IPS DF 6.9 (cell line): ENCODE results near the gene POLR1H.

Source experiments
- DNase-seq: peaks from one replicate; pipeline ENCODE4 v3.0.0-alpha.2; 2013; ENCODE audit warnings: low read depth, low spot score
- H3K27ac ChIP-seq: one replicate; pipeline ENCODE4 v1.5.1; 2013; ENCODE audit warnings: low read length, control low read depth
- H3K27me3 ChIP-seq: 2 replicates; pipeline ENCODE4 v1.6.1; 2013; ENCODE audit warnings: mild to moderate bottlenecking, low read length; ENCODE audit not compliant: control insufficient read depth, insufficient read depth
- H3K36me3 ChIP-seq: 2 replicates; pipeline ENCODE4 v1.6.1; 2013; ENCODE audit warnings: low read length; ENCODE audit not compliant: control insufficient read depth, insufficient read depth
- H3K4me1 ChIP-seq: 2 replicates; pipeline ENCODE4 v1.6.1; 2013; ENCODE audit warnings: low read length; ENCODE audit not compliant: control insufficient read depth, insufficient read depth
- H3K4me3 ChIP-seq: 2 replicates; pipeline ENCODE4 v1.5.1; 2013; ENCODE audit warnings: mild to moderate bottlenecking, low read length
- H3K9me3 ChIP-seq: 2 replicates; pipeline ENCODE4 v1.6.1; 2013; ENCODE audit warnings: low read length, inconsistent platforms; ENCODE audit not compliant: control insufficient read depth, insufficient read depth
- WGBS: extraction: QIAGEN DNeasy Blood & Tissue Kit; methylation state at CpG from one replicate; pipeline ENCODE4 v1.1.7; 2013; ENCODE audit warnings: mixed read lengths, missing lambda C conversion rate; ENCODE audit not compliant: insufficient read length, insufficient coverage; 5-methylcytosine and 5-hydroxymethylcytosine counted together

The POLR1H gene

GRCh38 chr6:30061858-30062458 lies 893 bp downstream of the POLR1H start:
- no peak overlapping the region for H3K27ac ChIP-seq
- WGBS, result no CpG with 5 or more reads among the region's 13 CpGs

GRCh38 chr6:30062471-30063178 lies 1.6 kb downstream of the POLR1H start:
- H3K36me3 ChIP-seq, result no peaks in the 10 kb centered on the region
- no peaks in the 10 kb centered on the region for H3K4me1 ChIP-seq
- no peak overlapping the region for H3K4me3 ChIP-seq
- WGBS, result no CpG with 5 or more reads among the region's 7 CpGs
- no peaks in the 10 kb centered on the region for H3K27me3 ChIP-seq
- no peak overlapping the region for H3K27ac ChIP-seq
- no peaks in the 10 kb centered on the region for H3K9me3 ChIP-seq
- no peak for DNase-seq

More at GRCh38 chr6:30061858-30062458, 893 bp downstream of the POLR1H start:
- no peak for DNase-seq
- Histone ChIP-seq H3K27me3 (no peaks in the 10 kb centered on the region), H3K4me1 (no peaks in the 10 kb centered on the region), H3K9me3 (no peaks in the 10 kb centered on the region), H3K36me3 (no peaks in the 10 kb centered on the region), H3K4me3 (peak overlapping the region; percentile 54; the same call in 1 of the 2 replicates)

GRCh38 chr6:30063315-30063714 lies 2.2 kb downstream of the POLR1H start:
- no CpG with 5 or more reads among the region's 2 CpGs for WGBS
- Histone ChIP-seq H3K27me3 (no peaks in the 10 kb centered on the region), H3K9me3 (no peaks in the 10 kb centered on the region), H3K4me1 (no peaks in the 10 kb centered on the region), H3K36me3 (no peaks in the 10 kb centered on the region), H3K4me3 (no peak overlapping the region), H3K27ac (no peak overlapping the region)
- DNase-seq, result no peak

- no peak for DNase-seq
- Histone ChIP-seq H3K27ac (no peak overlapping the region), H3K36me3 (no peaks in the 10 kb centered on the region), H3K27me3 (peaks cover 5% of the 10 kb centered on the region; the same call in 1 of the 2 replicates), H3K4me3 (peak overlapping the region; percentile 61; the same call in 1 of the 2 replicates), H3K4me1 (no peaks in the 10 kb centered on the region), H3K9me3 (no peaks in the 10 kb centered on the region)
- WGBS, result no CpG with 5 or more reads among the region's 4 CpGs
Measured at GRCh38 chr6:30066082-30066481, 5.0 kb downstream of the POLR1H start.

- H3K9me3 ChIP-seq, result no peaks in the 10 kb centered on the region
- no peaks in the 10 kb centered on the region for H3K36me3 ChIP-seq
- H3K4me1 ChIP-seq, result no peaks in the 10 kb centered on the region
- peak; percentile 97 for DNase-seq
- no CpG with 5 or more reads among the region's 46 CpGs for WGBS
- H3K27me3 ChIP-seq, result peaks cover 11% of the 10 kb centered on the region; the same call in 1 of the 2 replicates
- H3K4me3 ChIP-seq, result peak within 1 kb of the TSS; percentile 61; the same call in 1 of the 2 replicates
- peak within 1 kb of the TSS; percentile 11 for H3K27ac ChIP-seq
Measured at GRCh38 chr6:30066577-30067459, 5.8 kb downstream of the POLR1H start, which contains the start of gene PPP1R11. TSS of gene PPP1R11 (plus strand) at chr6:30067198. CDS start at chr6:30067411, 213 bp downstream.

GRCh38 chr6:30067460-30068139 lies 6.5 kb downstream of the POLR1H start:
- peaks cover 19% of the 10 kb centered on the region for H3K27me3 ChIP-seq
- peak overlapping the region; percentile 61; the same call in 1 of the 2 replicates for H3K4me3 ChIP-seq
- WGBS, result 100% methylated on average over 2 of the region's 8 CpGs
- DNase-seq, result no peak
- H3K4me1 ChIP-seq, result no peaks in the 10 kb centered on the region
- H3K36me3 ChIP-seq, result no peaks in the 10 kb centered on the region
- H3K9me3 ChIP-seq, result no peaks in the 10 kb centered on the region
- no peak overlapping the region for H3K27ac ChIP-seq

- WGBS, result no CpG with 5 or more reads among the region's 68 CpGs
- Histone ChIP-seq H3K9me3 (no peaks in the 10 kb centered on the region), H3K4me3 (peak overlapping the region; percentile 22; the same call in 1 of the 2 replicates), H3K27ac (no peak overlapping the region), H3K27me3 (peaks cover 46% of the 10 kb centered on the region), H3K4me1 (0 out of 2 replicates have a peak, but pooled peaks cover 2% of the 10 kb centered on the region), H3K36me3 (no peaks in the 10 kb centered on the region)
- no peak for DNase-seq
Measured at GRCh38 chr6:30071081-30071818, 10.2 kb downstream of the POLR1H start.

GRCh38 chr6:30071858-30072257 lies 10.8 kb downstream of the POLR1H start:
- H3K27ac ChIP-seq, result no peak overlapping the region
- DNase-seq, result no peak
- no peak overlapping the region; the same call in 1 of the 2 replicates for H3K4me3 ChIP-seq
- no peaks in the 10 kb centered on the region for H3K36me3 ChIP-seq
- H3K4me1 ChIP-seq, result 0 out of 2 replicates have a peak, but pooled peaks cover 2% of the 10 kb centered on the region
- WGBS, result no CpG with 5 or more reads among the region's 3 CpGs
- H3K27me3 ChIP-seq, result peaks cover 46% of the 10 kb centered on the region
- no peaks in the 10 kb centered on the region for H3K9me3 ChIP-seq

- 0 out of 2 replicates have a peak, but pooled peaks cover 2% of the 10 kb centered on the region for H3K4me1 ChIP-seq
- no peak overlapping the region; the same call in 1 of the 2 replicates for H3K4me3 ChIP-seq
- DNase-seq, result no peak
- peaks cover 49% of the 10 kb centered on the region for H3K27me3 ChIP-seq
- H3K27ac ChIP-seq, result no peak overlapping the region
- H3K9me3 ChIP-seq, result no peaks in the 10 kb centered on the region
- no peaks in the 10 kb centered on the region for H3K36me3 ChIP-seq
- WGBS, result no CpG with 5 or more reads among the region's 7 CpGs
Measured at GRCh38 chr6:30073489-30074235, 12.6 kb downstream of the POLR1H start.
